Epithelial cell of esophagus (primary cell): ENCODE results near the gene PIAS1.

ENCODE experiments used
- DNase-seq: peaks from one replicate; pipeline ENCODE4 v3.0.0; 2010; ENCODE audit warnings: low read depth
- H3K4me3 ChIP-seq: 2 replicates; pipeline ENCODE4 v1.5.1; 2011; ENCODE audit warnings: mild to moderate bottlenecking, low read length, control low read depth
- TF ChIP-seq, protein P1 (sequence below): IDR thresholded peaks from 2 replicates; pipeline ENCODE4 v1.5.1; 2011; ENCODE audit warnings: low read depth, mild to moderate bottlenecking, low read length, control low read depth, inconsistent platforms; ENCODE audit not compliant: insufficient read depth; ENCODE audit errors: missing control alignments

The PIAS1 gene

DNA sequence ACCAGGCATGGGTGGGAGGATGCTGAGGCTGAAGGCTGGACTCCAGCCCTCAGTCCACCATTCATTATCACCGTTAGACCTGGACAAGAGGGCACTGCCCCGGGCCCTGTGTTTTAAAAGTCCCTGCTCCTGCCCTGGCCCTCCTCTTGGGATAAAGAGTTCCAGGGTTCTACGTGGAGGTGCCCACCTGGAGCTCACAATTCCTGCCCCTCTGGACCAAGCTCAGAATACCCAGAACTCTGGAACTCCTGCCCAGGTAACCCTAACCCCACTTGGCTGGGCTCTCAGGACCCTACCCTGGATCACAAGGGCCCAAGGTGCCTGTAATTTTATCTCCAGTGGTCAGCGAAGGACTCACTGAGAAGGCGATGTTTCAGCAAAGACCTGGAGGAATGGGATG is 149.8 kb downstream of the PIAS1 start:
- TF ChIP-seq, protein P1, sequence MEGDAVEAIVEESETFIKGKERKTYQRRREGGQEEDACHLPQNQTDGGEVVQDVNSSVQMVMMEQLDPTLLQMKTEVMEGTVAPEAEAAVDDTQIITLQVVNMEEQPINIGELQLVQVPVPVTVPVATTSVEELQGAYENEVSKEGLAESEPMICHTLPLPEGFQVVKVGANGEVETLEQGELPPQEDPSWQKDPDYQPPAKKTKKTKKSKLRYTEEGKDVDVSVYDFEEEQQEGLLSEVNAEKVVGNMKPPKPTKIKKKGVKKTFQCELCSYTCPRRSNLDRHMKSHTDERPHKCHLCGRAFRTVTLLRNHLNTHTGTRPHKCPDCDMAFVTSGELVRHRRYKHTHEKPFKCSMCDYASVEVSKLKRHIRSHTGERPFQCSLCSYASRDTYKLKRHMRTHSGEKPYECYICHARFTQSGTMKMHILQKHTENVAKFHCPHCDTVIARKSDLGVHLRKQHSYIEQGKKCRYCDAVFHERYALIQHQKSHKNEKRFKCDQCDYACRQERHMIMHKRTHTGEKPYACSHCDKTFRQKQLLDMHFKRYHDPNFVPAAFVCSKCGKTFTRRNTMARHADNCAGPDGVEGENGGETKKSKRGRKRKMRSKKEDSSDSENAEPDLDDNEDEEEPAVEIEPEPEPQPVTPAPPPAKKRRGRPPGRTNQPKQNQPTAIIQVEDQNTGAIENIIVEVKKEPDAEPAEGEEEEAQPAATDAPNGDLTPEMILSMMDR = no peak
- DNase-seq = no peak
- no peak overlapping the region for H3K4me3 ChIP-seq

DNA sequence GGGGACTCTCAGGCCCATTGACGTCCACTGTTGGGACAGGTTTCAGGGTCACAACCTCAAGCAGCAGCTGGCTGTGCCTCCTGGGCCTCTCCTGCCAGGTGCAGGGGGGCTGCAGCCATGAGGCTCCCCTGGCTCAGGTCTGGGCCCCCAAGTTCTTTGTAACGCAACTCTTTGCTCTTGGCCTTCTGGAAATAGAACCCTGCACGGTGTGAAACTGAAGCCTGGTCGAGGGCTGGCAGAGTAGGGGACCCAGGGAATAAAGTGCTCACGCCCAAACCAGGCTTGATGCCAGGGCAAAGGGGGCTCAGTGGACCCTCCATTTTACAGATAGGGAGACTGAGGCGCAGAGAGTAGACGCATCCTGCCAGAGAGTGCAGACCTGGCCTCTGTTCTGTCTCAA is 150.2 kb downstream of the PIAS1 start:
- no peak for DNase-seq
- no peak overlapping the region for H3K4me3 ChIP-seq
- TF ChIP-seq, protein P1 = no peak

DNA sequence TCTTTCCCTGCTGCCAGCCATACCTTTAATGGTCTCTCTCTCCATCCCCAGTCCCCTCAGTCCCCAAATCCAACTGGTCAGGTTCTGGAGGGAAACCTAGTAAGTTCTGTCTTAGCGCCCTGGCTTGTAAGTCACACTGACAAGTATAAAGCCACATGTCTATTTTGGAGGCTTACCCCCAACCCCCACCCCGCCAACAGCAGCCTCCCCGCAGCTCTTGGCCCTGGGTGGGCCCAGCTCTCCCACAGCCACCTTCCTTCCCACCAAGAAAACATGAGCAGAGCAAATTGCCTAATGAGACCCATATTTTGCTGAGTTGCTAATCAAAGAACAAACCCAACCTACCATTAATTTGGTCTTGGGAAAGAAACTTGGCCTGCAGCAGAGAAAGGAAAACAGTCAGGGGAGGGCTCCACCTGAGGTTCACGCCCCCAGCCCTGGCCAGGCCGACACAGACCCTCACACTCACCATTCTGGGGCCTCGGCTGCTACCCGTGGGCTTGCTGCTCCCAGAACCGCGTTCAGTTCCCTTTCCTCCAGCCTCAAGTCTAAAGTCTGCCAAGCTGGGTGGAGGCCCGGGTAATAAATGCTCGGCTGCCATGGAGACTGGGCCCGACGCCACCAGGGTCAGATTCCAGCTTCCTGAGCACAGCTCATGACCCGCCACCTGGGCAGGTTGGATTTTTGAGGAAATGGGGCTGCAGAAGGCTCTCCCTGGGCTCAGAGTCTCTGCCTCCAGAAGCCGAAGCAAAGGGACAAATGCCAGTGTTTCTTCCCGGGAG is 150.9 kb downstream of the PIAS1 start, which contains the start of gene CALML4:
Gene CALML4 (minus strand): TSS at position 557 of the 782 bp plus-strand sequence. CDS start 85 bp downstream, at position 472.
- TF ChIP-seq, protein P1 = no peak
- peak within 1 kb of the TSS; percentile 2 for H3K4me3 ChIP-seq
- no peak for DNase-seq

DNA sequence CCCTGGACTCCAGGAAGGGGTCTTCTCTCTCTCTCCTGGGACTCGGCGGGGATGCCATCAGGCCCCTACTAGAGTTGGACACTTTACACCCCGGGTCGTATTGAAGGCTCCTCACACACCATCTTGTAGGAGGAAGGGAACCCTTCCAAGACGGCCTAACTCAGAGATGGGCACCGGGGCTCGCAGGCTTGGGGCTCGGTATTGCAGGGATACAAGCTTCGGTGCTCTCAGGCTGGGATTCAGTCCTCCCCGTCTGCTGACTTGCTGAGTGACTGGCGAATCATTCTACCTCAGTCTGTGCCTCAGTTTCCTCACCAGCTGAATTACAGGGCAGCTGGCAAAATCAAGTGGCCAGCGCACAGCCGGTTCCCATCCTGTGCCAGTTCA is 151.4 kb downstream of the PIAS1 start:
- DNase-seq = no peak
- peak overlapping the region; percentile 2 for H3K4me3 ChIP-seq
- TF ChIP-seq, protein P1 = no peak

DNA sequence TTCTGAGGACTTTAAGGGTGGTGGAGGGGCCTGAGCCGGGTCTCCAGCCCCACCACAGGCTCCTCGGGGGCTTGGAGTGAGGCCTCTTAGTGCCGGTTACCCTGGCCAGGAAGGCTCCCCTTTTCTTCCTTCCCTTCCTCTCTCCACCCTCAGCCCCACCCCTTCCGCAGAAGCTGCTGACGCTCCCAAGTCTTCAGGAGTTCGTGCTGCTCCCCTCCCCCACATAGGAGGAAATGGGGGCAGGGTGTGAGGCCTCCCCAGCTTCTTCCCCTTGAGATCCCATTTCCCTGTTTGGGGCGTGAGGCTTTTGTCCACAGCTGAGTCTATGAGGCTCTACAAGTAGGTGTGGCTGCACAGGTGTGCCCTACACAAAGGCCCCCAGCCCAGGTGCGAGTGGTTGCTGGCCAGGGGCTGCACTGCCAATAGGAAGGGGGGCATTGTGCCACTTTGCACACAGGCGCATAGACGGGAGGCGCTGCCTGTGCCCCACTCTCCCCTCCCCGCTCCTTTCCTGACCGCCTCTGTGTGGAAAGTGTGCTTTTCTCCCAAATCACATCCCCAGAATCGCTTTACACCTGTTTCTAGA is 151.9 kb downstream of the PIAS1 start:
- peak; percentile 23 for DNase-seq
- TF ChIP-seq, protein P1 = no peak
- peak overlapping the region; percentile 2 for H3K4me3 ChIP-seq

DNA sequence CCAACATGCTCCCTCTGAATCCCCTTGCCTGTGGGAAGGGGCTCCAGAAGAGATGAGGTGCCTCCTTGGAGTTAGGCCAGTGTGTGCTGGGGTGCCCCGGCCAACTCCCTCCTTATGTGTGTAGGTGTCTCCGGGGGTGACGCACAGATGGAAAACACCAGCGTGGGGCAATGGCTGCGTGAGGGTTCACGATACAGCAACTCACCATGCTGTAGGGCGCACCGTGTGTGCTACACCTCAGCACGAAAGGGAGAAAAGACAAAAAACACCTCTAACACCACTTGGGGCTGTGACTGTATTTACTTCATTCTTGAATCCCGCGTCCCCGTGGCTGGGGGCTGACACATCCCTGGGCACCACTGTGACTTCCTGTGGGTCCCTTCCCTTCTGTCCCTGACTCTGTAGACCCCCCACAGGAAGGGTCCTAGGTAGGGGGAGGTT is 152.6 kb downstream of the PIAS1 start:
- H3K4me3 ChIP-seq = no peak overlapping the region
- DNase-seq = no peak
- TF ChIP-seq, protein P1 = no peak
